Fibroblast of skin of abdomen (primary cell): ENCODE data around the gene ZSCAN5B. TPM values are rescaled to one million over a fixed set of nuclear protein-coding genes. Genes with fewer than 3 reads are reported as not detected.
A peak's percentile ranks its signal among the peaks of the same experiment; 100 is the strongest.
"Not testable (repeated sequence)": the region's sequence is repeated elsewhere in the genome, so short reads cannot be mapped to it uniquely, and the experiment has no call there.

Source experiments
- DNase-seq: peaks from one replicate; pipeline ENCODE4 v3.0.0-alpha.2; 2013
- polyA plus RNA-seq, 2 experiments: library from polyadenylated mRNA; unstranded; fragments of 120-200 nt; gene quantifications; one replicate each; pipeline ENCODE4 v1.2.1, GENCODE V29; 2013; ENCODE audit not compliant: insufficient read length in 2 of 2

Gene ZSCAN5B, protein sequence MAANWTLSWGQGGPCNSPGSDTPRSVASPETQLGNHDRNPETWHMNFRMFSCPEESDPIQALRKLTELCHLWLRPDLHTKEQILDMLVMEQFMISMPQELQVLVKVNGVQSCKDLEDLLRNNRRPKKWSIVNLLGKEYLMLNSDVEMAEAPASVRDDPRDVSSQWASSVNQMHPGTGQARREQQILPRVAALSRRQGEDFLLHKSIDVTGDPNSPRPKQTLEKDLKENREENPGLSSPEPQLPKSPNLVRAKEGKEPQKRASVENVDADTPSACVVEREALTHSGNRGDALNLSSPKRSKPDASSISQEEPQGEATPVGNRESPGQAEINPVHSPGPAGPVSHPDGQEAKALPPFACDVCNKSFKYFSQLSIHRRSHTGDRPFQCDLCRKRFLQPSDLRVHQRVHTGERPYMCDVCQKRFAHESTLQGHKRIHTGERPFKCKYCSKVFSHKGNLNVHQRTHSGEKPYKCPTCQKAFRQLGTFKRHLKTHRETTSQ
- polyA plus RNA-seq (2013, experiment 1 of 2; ENCODE audit: insufficient read length) = not detected
- not detected for polyA plus RNA-seq (2013, experiment 2 of 2; ENCODE audit: insufficient read length)

DNA sequence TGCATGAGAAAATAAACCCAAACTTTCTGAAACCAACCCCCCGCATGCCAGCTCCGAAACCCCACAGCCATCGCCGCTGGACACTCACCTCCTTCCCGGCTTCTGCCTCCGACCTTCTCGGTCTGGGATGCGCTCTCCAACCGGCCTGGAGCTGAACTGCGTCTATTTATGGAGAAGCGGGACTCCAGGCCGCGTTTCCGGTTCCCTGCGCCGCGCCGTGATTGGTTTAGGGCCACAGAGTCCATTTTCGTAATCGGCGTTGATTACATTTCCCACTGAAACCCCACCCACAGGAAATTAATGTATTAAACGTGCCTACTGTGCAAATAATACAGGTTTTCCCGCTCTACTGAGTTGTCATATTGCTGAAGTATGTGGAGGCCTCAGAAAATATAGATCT, at the start of gene ZSCAN5B:
Gene ZSCAN5B (minus strand): TSS at position 138 of the 400 bp plus-strand sequence. CDS start 4,731 bp downstream, outside the sequence.
- not testable (repeated sequence) for DNase-seq

DNA sequence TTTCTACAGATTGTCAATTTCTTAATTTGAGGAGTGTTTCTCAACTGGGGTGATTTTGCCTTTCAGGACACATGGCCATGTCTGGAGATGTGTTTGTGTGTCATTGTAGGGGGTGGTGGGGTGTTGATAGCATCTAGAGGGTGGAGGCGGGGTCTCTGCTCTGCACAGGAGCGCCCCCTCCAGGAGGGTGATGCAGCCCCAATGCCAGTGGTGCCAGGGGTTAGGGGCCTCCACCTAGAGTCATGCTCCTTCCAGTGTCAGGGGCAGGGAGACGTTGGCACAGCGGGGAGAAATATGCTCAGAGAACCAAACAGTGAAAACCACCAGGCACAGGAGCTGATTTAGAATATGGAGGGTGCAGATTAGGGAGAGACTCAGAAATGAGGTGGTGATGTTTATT, 48.2 kb upstream of the ZSCAN5B start:
- DNase-seq = not testable (repeated sequence)

DNA sequence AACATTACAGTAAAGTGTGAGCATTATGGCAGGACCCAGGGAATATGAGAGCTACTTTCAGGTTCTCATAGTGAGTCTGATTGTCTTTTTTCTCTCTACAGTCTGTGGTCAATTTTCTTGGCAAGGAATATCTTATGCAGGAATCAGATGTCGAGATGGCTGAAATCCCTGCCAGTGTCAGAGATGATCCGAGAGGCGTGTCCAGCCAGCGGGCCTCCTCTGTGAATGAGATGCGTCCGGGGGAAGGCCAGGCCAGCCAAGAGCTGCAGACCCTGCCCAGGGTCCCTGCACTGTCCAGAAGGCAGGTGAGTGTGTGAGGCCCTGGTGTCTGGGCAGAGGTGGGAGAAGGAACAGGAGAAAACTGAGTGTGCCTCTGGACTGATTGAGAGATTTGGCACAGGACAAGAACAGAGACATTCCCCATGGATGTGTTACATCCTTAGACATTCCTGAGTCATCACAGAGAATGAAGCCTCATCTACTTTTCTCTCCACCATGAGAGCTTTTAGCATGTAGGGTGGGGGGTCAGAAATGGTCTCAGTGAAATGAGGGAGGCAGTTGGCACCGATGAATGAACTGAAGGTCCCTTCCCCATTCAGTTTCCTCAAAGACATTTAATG, 47.6 kb upstream of the ZSCAN5B start:
- peak; percentile 43 for DNase-seq

GRCh38 chr19:56223481-56223880, 25.9 kb upstream of the ZSCAN5B start:
- no peak for DNase-seq

GRCh38 chr19:56222901-56223300, 25.3 kb upstream of the ZSCAN5B start:
- no peak for DNase-seq

GRCh38 chr19:56221851-56222250, 24.3 kb upstream of the ZSCAN5B start:
- no peak for DNase-seq

- DNase-seq = not testable (repeated sequence)
Measured at GRCh38 chr19:56221442-56221841, 23.9 kb upstream of the ZSCAN5B start.

GRCh38 chr19:56218961-56219360, 21.4 kb upstream of the ZSCAN5B start:
- no peak for DNase-seq

GRCh38 chr19:56217039-56217949, 19.7 kb upstream of the ZSCAN5B start:
- peak; percentile 18 for DNase-seq

DNA sequence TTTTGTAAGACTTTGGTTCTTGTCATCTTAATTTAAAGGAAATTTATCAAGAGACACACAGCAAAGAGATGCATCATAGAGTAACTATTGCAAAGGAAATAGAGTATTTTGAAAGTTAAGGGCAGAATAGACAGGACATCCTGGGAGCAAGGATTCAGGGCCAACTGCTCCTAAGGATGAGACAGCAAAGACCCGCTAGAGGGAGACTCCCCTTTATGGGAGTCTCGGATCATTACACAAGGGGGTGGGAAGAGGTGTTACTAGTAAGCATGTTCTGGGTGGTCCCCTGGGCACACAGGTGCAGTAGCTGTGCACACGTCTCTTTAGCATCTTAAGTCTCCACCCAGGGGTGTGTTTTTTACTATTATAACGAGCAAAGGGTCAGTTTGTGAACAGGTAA, 14.1 kb upstream of the ZSCAN5B start:
- no peak for DNase-seq

GRCh38 chr19:56210036-56210435, 12.5 kb upstream of the ZSCAN5B start:
- not testable (repeated sequence) for DNase-seq

DNA sequence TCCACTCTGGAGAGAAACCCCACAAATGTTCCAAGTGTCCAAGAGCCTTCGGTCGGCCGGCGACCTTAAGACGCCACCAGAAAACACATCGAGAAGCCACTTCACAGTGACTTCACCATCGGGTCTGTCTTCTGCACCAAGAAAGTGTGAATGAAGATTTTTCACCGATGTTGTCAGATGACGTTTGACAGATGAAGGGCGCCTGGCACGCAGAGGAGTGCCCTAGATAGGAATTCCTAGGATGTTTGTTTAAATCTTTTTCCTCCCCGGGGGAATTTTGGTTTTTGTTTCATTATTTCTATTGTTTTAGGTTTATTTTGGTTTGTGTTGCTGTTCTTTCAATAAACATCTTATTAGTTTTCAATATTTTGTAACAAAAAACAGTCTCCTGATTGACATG, 11.5 kb upstream of the ZSCAN5B start:
- DNase-seq = no peak

DNA sequence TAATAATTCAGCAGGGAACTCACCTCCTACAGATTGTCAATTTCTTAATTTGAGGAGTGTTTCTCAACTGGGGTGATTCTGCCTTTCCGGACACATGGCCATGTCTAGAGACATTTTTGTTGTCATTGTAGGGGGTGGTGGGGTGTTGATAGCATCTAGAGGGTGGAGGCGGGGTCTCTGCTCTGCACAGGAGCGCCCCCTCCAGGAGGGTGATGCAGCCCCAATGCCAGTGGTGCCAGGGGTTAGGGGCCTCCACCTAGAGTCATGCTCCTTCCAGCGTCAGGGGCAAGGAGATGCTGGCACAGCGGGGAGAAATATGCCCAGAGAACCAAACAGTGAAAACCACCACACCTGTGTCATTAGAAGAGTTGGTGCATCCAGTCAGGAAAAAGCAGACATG, 10.0 kb upstream of the ZSCAN5B start:
- not testable (repeated sequence) for DNase-seq

GRCh38 chr19:56201973-56202372, 4.4 kb upstream of the ZSCAN5B start, which contains the start of gene ZSCAN5C:
Gene ZSCAN5C, plus strand, starts transcription at chr19:56202273. Its CDS starts 3,641 bp downstream, at chr19:56205914.
- DNase-seq = no peak

DNA sequence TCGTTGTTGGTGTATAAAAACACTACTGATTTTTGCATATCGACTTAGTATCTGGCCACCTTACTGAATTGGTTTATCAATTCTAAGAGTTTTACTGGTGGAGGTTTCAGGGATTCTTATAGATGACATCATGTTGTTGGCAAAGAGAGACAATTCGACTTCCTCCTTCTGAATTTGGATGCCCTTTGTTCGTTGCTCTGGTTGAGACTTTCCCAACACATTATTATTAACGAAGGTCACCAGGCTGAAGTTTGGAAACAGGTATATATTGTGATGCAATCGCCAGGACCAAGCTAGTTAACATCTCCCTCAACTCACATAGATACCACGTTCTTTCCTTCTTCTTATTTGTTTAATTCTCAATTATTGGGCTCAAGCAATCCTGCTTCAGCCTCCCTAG, 2.1 kb upstream of the ZSCAN5B start:
- DNase-seq = no peak

GRCh38 chr19:56193981-56194640, 3.5 kb downstream of the ZSCAN5B start:
- DNase-seq = no peak

GRCh38 chr19:56191711-56192110, 5.9 kb downstream of the ZSCAN5B start:
- DNase-seq = no peak

DNA sequence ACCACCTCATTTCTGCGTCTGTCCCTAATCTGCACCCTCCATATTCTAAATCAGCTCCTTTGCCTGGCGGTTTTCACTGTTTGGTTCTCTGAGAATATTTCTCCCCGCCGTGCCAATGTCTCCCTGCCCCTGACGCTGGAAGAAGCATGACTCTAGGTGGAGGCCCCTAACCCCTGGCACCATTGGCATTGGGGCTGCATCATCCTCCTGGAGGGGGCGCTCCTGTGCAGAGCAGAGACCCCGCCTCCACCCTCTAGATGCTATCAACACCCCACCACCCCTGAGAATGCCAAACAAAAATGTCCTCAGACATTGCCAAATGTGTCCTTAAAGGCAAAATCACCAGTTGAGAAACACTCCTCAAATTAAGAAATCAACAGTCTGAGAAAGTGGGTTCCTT, 6.5 kb downstream of the ZSCAN5B start:
- DNase-seq = no peak

- DNase-seq = no peak
Measured at GRCh38 chr19:56189785-56190184, 7.8 kb downstream of the ZSCAN5B start.

- DNase-seq = no peak
Measured at GRCh38 chr19:56177564-56178243, 19.9 kb downstream of the ZSCAN5B start.

DNA sequence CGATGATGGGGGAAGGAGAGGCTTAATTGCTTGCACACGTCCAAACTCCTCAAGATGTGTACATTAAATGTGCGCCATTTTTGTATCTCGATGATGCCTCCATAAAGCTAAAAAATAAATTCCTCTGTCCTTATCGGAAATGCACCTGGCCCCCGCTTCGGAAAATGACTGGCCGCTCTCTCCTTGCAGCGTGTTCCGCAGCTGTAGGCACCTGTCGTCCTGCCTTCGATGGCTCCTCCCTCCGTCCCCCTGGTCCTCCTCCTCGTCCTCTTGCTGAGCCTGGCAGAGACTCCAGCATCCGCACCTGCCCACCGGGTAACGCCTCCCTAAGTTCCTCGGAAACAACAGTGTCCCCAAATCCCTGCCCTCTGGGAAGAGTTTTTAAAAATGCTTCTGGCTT, 20.7 kb downstream of the ZSCAN5B start:
- no peak for DNase-seq
